ENCODE results near the gene SEMA5B.

- TF ChIP-seq CTCF (IDR thresholded peaks at IDR 0.05; ENCODE audit: low read length) = no peak
- no peak for TF ChIP-seq EZH2phosphoT487 (IDR thresholded peaks at IDR 0.05; ENCODE audit: low read length)
Observed at GRCh38 chr3:122996038-122996580, 31.5 kb downstream of the SEMA5B start.

Data from MM.1S (cell line).